ENCODE results near the gene MSX2.

The MSX2 gene

GRCh38 chr5:174777583-174777982 lies 53.2 kb downstream of the MSX2 start:
- DNase-seq = no peak
